ENCODE results near the gene CCL14.

DNA sequence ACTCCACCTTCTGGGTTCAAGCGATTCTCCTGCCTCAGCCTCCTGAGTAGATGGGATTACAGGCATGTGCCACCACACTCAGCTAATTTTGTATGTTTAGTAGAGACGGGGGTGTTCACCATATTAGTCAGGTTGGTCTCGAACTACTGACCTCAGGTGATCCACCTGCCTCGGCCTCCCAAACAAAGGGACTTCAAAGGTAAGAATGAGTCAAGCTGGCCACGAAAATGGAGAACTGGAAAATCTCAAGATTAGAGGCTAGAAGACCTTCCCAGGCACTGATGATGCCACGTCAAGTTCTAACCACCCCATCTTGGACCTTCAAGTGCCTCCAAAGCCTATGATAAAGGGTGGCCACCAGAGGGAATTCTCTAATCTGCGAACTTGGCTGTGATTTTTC, 16.1 kb upstream of the CCL14 start:
- no peak for TF ChIP-seq CTCF (IDR thresholded peaks at IDR 0.05; ENCODE audit: low read depth, low read length, missing input control)
- no peak for TF ChIP-seq SP1 (IDR thresholded peaks at IDR 0.05)

Measured in liver (tissue), 3 donors.